GM19328 (cell line): ENCODE data around the gene DLX3.

Experiments used
- ATAC-seq: cut with Tn5 transposase; IDR thresholded peaks from one replicate; pipeline ENCODE4 v1.9.1; 2021; ENCODE audit warnings: mild to moderate bottlenecking, moderate library complexity; ENCODE audit not compliant: unreplicated experiment

Gene DLX3

GRCh38 chr17:49992933-49993422 is 2.0 kb downstream of the DLX3 start:
- ATAC-seq, result no peak

- no peak for ATAC-seq
Observed at GRCh38 chr17:49992191-49992932, 2.7 kb downstream of the DLX3 start.

- ATAC-seq, result no peak
Observed at GRCh38 chr17:49991409-49991808, 3.6 kb downstream of the DLX3 start.

GRCh38 chr17:49990921-49991320 is 4.1 kb downstream of the DLX3 start:
- ATAC-seq, result no peak

GRCh38 chr17:49990331-49990730 is 4.7 kb downstream of the DLX3 start:
- ATAC-seq, result no peak

GRCh38 chr17:49989518-49989880 is 5.5 kb downstream of the DLX3 start:
- no peak for ATAC-seq

- no peak for ATAC-seq
Observed at GRCh38 chr17:49987681-49988441, 7.2 kb downstream of the DLX3 start.

GRCh38 chr17:49987290-49987585 is 7.8 kb downstream of the DLX3 start:
- no peak for ATAC-seq

GRCh38 chr17:49986396-49987289 is 8.4 kb downstream of the DLX3 start:
- no peak for ATAC-seq

- ATAC-seq, result no peak
Observed at GRCh38 chr17:49985310-49985990, 9.6 kb downstream of the DLX3 start.

- no peak for ATAC-seq
Observed at GRCh38 chr17:49984776-49985175, 10.2 kb downstream of the DLX3 start.

- ATAC-seq, result no peak
Observed at GRCh38 chr17:49984283-49984682, 10.7 kb downstream of the DLX3 start.

- no peak for ATAC-seq
Observed at GRCh38 chr17:49980703-49981197, 14.3 kb downstream of the DLX3 start.

- no peak for ATAC-seq
Observed at GRCh38 chr17:49979748-49980479, 15.1 kb downstream of the DLX3 start.

GRCh38 chr17:49978501-49978900 is 16.5 kb downstream of the DLX3 start:
- ATAC-seq, result no peak

- ATAC-seq, result no peak
Observed at GRCh38 chr17:49977463-49978389, 17.3 kb downstream of the DLX3 start.

GRCh38 chr17:49976828-49977202 is 18.2 kb downstream of the DLX3 start:
- ATAC-seq, result no peak

GRCh38 chr17:49976163-49976827 is 18.7 kb downstream of the DLX3 start:
- no peak for ATAC-seq
